ENCODE data around the gene OLFML1. TPM values are rescaled to one million over a fixed set of nuclear protein-coding genes. Genes with fewer than 3 reads are reported as not detected.
A peak's percentile ranks its signal among the peaks of the same experiment; 100 is the strongest.
"Not testable (repeated sequence)": the region's sequence is repeated elsewhere in the genome, so short reads cannot be mapped to it uniquely, and the experiment has no call there.

OLFML1 gene
- total RNA-seq, 3 donors from 2014 or later, result not detected

DNA sequence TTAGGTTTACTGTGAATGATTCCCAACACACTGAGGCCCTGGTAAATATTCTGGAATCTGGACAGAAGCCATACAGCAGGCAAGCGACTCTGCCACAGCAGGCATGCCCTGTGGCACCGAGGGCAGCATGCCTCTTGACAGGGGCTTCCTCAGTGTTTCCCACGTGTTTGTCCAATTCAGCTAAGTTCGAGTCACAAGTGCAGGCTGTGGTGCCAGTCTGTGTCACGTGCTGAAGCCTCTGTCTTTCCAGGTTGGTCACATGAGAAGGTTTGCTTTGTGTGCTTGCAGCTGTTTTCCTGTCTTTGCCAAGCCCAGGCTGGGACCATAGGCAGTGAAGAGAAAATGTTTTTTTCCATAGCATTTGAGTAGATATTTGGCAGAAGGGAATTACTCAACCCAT, 26.1 kb downstream of the OLFML1 start:
- no peaks in the 10 kb centered on the region for H3K27me3 Mint-ChIP-seq (ENCODE audit: low read depth)
- no peak for ATAC-seq
- no peak overlapping the region for H3K4me3 Mint-ChIP-seq
- no peaks in the 10 kb centered on the region for H3K9me3 Mint-ChIP-seq
- no peak for DNase-seq
- H3K4me1 Mint-ChIP-seq (ENCODE audit: low read depth), result peaks cover 35% of the 10 kb centered on the region
- H3K36me3 Mint-ChIP-seq (ENCODE audit: insufficient read depth), result no peaks in the 10 kb centered on the region

GRCh38 chr11:7512525-7513233, 27.4 kb downstream of the OLFML1 start:
- DNase-seq (no peak), ATAC-seq (peak; percentile 10 to 19)
- Mint-ChIP-seq H3K4me3 (peak overlapping the region; percentile 91), H3K36me3 (ENCODE audit: insufficient read depth) (no peaks in the 10 kb centered on the region), H3K9me3 (no peaks in the 10 kb centered on the region), H3K4me1 (ENCODE audit: low read depth) (peaks cover 44% of the 10 kb centered on the region), H3K27me3 (ENCODE audit: low read depth) (no peaks in the 10 kb centered on the region)

DNA sequence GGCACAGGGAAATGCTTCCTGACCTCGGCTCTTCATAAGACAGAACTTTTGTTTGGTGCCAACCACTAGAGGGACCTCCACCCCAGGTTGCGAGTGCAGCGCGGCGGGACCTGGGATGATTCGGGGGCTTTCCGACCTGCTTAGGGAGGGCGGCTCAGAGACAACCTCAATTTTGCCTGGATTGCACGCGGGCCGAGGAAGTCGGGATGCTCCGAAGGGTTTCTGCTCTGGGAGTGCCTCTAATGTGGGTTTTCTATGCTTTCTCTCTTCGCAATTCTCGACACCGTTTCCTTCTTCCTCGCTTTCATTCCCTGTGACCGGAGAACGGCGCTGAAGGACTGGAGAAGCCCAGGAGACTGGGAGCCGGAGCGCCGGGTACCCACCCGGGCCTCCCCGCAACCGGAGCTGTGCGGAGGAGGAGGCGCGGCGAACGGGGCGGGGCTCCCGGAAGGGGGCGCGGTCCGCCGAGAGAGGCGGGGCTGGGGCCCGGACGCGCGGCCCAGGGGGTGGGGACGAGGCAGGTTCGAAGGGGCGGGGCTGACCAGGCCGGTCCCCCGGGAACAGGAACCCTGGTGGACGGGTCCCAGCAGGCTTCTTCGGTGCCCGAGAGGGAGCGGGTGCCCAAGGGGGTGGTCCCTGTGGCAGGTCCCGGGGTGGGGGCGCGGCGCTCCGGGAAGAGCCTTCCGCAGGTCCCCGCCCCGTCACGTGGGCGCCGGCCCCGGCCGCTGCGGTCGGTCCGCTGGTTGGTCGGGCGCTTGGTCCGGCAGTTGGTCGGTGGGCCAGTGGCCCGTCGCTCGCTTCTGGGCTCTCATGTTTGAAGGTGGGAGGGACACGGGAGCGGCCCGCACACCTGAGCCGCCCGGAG, 28.2 kb downstream of the OLFML1 start, which contains the start of gene PPFIBP2:
TSS of gene PPFIBP2 (plus strand) at position 766 of the 865 bp plus-strand sequence. CDS start 35,477 bp downstream, outside the sequence.
- Mint-ChIP-seq H3K4me1 (ENCODE audit: low read depth) (peaks cover 45% of the 10 kb centered on the region), H3K4me3 (peak within 1 kb of the TSS; percentile 91), H3K27me3 (ENCODE audit: low read depth) (no peaks in the 10 kb centered on the region), H3K9me3 (peaks cover 3% of the 10 kb centered on the region), H3K36me3 (ENCODE audit: insufficient read depth) (no peaks in the 10 kb centered on the region)
- peak; percentile 94 for ATAC-seq
- peak; percentile 79 for DNase-seq

DNA sequence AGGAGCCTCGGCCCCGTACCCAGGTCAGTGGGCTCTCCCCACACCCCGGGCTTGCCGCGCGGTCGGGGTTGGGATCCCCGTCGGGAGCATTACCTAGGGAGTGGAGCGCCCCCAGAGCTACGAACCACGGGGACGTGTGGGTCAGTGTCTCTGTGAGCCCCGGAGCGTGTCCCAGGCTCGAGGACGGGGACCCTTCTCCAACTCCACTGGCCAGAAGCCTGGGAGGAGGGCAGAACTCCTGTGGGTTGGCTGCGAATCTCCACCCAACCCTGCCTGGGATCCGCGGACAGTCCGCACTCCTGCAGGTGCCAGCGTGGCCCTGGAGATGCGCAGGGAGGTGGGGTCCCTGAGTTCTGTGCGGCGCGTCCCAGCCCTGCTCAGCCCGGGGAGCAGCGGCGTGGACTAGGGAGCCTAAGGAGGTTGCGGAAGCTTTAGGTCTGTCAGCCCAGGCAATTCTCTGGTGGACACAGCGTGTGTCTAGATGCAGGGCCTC, 28.8 kb downstream of the OLFML1 start:
- H3K4me1 Mint-ChIP-seq (ENCODE audit: low read depth), result peaks cover 52% of the 10 kb centered on the region
- no peak for DNase-seq

GRCh38 chr11:7515447-7515886, 30.2 kb downstream of the OLFML1 start:
- peaks cover 52% of the 10 kb centered on the region for H3K4me1 Mint-ChIP-seq (ENCODE audit: low read depth)
- DNase-seq, result no peak
- no peaks in the 10 kb centered on the region for H3K36me3 Mint-ChIP-seq (ENCODE audit: insufficient read depth)
- no peak for ATAC-seq
- H3K4me3 Mint-ChIP-seq, result no peak overlapping the region
- peaks cover 4% of the 10 kb centered on the region for H3K9me3 Mint-ChIP-seq
- no peaks in the 10 kb centered on the region for H3K27me3 Mint-ChIP-seq (ENCODE audit: low read depth)

More for the DNA sequence above, 28.8 kb downstream of the OLFML1 start:
- Mint-ChIP-seq H3K27me3 (ENCODE audit: low read depth) (no peaks in the 10 kb centered on the region), H3K36me3 (ENCODE audit: insufficient read depth) (no peaks in the 10 kb centered on the region), H3K9me3 (peaks cover 4% of the 10 kb centered on the region), H3K4me3 (peak overlapping the region; percentile 91)
- ATAC-seq, result peak; percentile 36 to 38

DNA sequence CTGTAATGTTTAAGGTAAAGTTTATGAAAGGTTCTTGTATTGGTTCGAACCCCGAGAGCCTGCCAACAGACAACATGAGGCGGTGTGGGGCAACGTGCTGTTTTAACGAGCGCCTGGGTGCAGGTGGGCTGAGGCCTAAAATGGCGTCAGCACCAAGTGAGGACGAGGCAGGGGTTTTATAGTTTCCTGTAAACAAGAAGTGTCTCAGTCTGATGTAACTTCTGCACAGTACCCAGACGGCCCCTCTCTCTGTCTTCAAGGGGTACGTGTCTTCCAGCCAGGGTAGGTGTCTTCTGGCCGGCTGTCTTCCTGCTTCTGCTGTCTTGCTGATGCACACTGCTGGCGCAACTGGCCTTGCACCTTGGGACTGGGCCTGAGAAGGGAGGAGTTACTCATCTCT, 31.2 kb downstream of the OLFML1 start:
- no peak for ATAC-seq
- Mint-ChIP-seq H3K27me3 (ENCODE audit: low read depth) (no peaks in the 10 kb centered on the region), H3K36me3 (ENCODE audit: insufficient read depth) (no peaks in the 10 kb centered on the region), H3K4me3 (no peak overlapping the region), H3K9me3 (peaks cover 4% of the 10 kb centered on the region), H3K4me1 (ENCODE audit: low read depth) (peaks cover 48% of the 10 kb centered on the region)
- DNase-seq, result no peak

DNA sequence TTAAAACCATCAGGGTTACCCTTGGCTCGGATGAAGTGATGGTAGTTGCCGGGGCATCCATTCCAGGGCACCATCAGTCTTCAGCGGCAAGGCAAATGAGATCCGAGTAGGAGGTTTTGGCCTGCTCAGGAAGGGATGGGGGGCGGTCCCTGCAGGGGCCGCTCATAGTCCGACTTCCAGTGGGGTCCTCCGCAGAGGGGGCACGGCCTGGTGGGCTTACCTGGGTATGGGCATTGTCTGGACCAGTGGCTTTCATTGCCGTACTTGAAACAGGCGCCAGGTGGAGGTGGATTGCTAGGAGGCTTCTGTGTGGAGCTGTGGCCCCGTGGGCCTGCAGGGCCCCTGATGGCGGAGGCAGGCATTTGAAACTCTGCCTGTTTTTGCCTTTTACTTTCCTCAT, 32.4 kb downstream of the OLFML1 start:
- not testable (repeated sequence) for H3K27me3 Mint-ChIP-seq (ENCODE audit: low read depth); DNase-seq; H3K36me3 Mint-ChIP-seq (ENCODE audit: insufficient read depth); H3K4me3 Mint-ChIP-seq; ATAC-seq; H3K9me3 Mint-ChIP-seq
- H3K4me1 Mint-ChIP-seq (ENCODE audit: low read depth), result peaks cover 37% of the 10 kb centered on the region

- ATAC-seq (no peak), DNase-seq (no peak)
- H3K9me3 Mint-ChIP-seq, result peaks cover 4% of the 10 kb centered on the region
- H3K4me3 Mint-ChIP-seq, result no peak overlapping the region
- H3K27me3 Mint-ChIP-seq (ENCODE audit: low read depth), result no peaks in the 10 kb centered on the region
- H3K4me1 Mint-ChIP-seq (ENCODE audit: low read depth), result peaks cover 40% of the 10 kb centered on the region
- no peaks in the 10 kb centered on the region for H3K36me3 Mint-ChIP-seq (ENCODE audit: insufficient read depth)
Measured at GRCh38 chr11:7518811-7519562, 33.7 kb downstream of the OLFML1 start.

DNA sequence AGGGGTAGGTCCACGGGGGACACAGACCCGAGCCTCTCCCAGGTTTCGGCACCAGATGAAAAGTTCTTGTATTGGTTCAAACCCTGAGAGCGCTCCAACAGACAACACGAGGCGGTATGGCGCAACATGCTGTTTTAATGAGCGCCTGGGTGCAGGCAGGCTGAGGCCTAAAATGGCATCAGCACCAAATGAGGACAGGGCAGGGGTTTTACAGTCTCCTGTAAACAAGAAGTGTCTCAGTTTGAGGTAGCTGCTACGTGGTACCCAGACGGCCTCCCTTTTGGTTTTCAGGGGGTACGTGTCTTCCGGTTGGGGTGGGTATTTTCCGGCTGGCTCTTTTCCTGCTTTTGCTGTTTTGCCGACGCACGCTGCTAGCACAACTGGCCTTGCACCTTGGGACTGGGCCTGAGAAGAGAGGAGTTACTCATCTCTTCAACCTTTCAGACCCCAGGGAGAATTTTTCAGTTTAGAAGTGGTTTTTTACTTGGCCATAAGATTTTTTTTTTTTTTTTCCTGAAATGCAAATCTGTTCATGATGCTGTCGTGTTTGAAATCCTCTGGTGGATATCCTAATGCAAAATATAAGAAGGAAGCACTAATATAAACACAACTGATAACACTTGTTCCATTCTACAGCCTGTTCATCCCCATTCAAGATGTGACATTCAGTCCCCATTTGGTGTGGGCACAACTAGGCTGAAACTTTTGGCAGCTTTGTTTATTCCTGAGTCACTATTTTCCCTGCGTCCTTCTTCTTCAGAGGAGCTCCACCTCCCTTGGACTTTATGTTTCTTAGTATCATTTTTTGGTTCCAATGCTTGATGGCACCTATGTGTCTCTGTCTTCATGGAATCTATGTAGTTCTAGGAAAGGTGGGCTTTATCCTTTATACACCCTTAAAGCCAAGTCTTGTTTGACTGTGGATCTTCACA, 35.0 kb downstream of the OLFML1 start:
- no peaks in the 10 kb centered on the region for H3K27me3 Mint-ChIP-seq (ENCODE audit: low read depth)
- H3K36me3 Mint-ChIP-seq (ENCODE audit: insufficient read depth), result no peaks in the 10 kb centered on the region
- peaks cover 4% of the 10 kb centered on the region for H3K9me3 Mint-ChIP-seq
- peaks cover 42% of the 10 kb centered on the region for H3K4me1 Mint-ChIP-seq (ENCODE audit: low read depth)
- DNase-seq (no peak), ATAC-seq (no peak)
- H3K4me3 Mint-ChIP-seq, result no peak overlapping the region

DNA sequence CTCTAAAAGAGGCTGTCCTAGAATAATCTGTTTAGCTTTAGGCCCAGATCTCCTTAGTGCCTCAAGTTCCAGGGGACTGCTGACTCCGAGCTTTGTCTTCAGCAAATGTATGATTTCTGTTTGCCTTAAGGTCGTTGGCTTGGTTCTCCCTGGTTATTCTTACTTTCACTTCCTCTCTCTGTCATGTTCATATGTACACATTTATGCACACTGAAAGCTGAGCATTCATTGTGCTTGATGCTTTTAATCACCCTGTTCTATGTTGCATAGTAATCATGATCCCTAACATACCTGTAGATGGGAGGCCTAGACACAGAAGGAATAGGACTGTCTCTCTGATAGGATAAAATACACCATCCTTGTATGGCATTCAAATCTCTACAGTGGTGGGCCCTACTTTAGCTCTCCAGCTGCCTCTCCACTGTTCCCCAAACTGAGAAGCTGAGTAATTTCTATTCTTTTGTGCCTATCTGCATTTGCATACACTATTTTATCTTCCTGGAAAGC, 35.7 kb downstream of the OLFML1 start:
- peak; percentile 50 to 71 for ATAC-seq
- Mint-ChIP-seq H3K36me3 (ENCODE audit: insufficient read depth) (no peaks in the 10 kb centered on the region), H3K4me1 (ENCODE audit: low read depth) (peaks cover 41% of the 10 kb centered on the region), H3K9me3 (peaks cover 4% of the 10 kb centered on the region), H3K4me3 (no peak overlapping the region), H3K27me3 (ENCODE audit: low read depth) (no peaks in the 10 kb centered on the region)
- DNase-seq, result no peak

GRCh38 chr11:7522121-7522520, 36.8 kb downstream of the OLFML1 start:
- Mint-ChIP-seq H3K9me3 (peaks cover 4% of the 10 kb centered on the region), H3K4me1 (ENCODE audit: low read depth) (peaks cover 40% of the 10 kb centered on the region), H3K27me3 (ENCODE audit: low read depth) (no peaks in the 10 kb centered on the region), H3K36me3 (ENCODE audit: insufficient read depth) (no peaks in the 10 kb centered on the region), H3K4me3 (no peak overlapping the region)
- DNase-seq (no peak), ATAC-seq (no peak)

- no peak overlapping the region for H3K4me3 Mint-ChIP-seq
- H3K9me3 Mint-ChIP-seq, result peaks cover 4% of the 10 kb centered on the region
- H3K4me1 Mint-ChIP-seq (ENCODE audit: low read depth), result peaks cover 42% of the 10 kb centered on the region
- DNase-seq (no peak), ATAC-seq (no peak)
- H3K27me3 Mint-ChIP-seq (ENCODE audit: low read depth), result no peaks in the 10 kb centered on the region
- H3K36me3 Mint-ChIP-seq (ENCODE audit: insufficient read depth), result no peaks in the 10 kb centered on the region
Measured at GRCh38 chr11:7522546-7522945, 37.2 kb downstream of the OLFML1 start.
